Stimulated activated naive CD4-positive, alpha-beta T cell treated with Interleukin-2 at 50 U/mL for 16 hours (primary cell): ENCODE data around the gene CCM2L.

Experiments used
- DNase-seq: peaks from one replicate; lab custom pipeline; 2025; lab: John Stamatoyannopoulos, UW

The CCM2L gene

DNA sequence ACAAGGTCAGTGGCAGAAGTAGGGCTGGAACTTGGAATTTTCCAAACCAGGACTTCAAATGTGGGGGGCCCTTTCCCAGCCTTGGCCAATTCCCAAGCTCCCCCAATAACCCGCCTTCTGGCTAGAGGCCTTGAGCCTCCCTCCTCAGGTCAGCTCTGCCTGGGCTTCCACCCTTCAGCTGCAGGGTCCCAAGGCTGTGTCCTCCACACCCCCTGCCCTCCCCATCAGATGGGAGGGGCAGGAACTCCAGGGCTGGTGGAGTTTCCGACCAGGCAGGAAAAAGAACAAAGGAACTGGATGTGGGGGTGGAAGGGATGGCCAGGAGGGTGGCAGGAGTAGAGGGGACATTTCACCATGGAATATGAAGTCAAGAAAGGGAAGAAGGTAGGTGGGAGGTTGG lies at the start of gene CCM2L:
CCM2L (plus strand) TSS at position 338 of the 400 bp plus-strand sequence; CDS start at position 355, 17 bp downstream.
- DNase-seq = no peak

DNA sequence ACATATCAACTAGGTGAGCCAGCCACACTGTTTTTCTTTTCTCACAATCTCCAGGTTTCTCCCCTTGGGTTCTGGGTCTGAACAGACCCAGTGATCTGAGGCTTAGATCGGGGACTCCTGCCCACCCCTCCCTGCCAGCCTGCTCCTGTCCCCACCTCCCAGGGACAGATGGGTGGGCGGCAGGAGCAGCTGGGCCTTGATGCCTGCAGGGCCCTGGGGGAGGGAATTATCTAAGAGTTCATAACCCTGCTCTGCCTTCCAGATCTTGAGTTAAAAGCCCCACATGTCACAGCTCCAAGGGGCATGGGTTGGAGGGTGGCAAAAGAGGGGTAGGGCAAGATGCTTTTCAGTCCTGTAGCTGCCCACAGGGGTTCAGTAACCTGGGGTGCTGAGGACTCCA lies 47.5 kb upstream of the CCM2L start:
- DNase-seq = no peak

DNA sequence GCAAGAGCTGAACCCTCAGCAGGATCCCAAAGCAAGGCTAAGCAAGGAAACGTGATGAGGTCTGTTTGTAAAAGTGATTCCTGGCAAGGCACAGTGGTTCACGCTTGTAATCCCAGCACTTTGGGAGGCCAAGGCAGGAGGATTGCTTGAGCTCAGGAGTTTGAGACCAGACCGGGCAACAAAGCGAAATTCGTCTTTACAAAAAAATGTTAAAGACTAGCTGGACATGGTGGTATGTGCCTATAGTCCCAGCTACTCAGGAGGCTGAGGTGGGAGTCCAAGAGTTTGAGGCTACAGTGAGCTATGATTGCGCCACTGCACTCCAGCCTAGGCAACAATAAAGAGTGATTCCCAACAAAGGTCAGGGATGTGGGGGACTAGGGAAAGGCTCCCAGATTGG lies 46.3 kb upstream of the CCM2L start:
- DNase-seq = no peak

DNA sequence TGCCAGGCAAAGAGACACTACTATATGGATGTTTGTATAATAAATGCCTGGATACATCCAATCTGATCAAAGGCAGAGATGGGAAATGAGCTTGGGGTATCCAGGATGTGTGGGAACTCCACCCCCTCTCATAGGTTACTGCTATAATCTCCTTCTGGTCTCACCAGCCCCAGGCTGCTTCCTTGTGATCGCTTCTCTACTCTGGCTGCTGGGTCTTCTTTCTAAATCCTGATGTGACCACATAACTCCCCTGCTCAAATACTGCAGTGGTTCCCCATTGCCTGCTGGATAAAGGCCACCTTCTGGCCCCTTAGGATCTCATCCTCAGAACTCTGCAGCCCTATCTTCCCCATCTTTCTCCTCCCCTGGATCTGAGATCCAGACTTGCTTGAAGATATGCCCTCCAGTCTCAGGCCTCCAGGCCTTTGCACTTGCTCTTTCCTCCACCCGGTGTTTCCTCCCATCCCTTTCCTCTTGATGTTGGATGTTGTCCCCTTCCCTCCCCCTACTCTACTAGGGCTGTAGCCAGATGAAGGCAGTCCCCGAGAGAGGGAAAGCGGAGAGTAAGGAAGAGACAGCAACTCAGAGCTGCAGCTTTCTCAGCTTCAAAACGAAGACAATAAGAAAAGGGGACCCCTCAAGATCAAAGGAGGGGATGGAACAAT lies 43.1 kb upstream of the CCM2L start:
- DNase-seq = no peak

DNA sequence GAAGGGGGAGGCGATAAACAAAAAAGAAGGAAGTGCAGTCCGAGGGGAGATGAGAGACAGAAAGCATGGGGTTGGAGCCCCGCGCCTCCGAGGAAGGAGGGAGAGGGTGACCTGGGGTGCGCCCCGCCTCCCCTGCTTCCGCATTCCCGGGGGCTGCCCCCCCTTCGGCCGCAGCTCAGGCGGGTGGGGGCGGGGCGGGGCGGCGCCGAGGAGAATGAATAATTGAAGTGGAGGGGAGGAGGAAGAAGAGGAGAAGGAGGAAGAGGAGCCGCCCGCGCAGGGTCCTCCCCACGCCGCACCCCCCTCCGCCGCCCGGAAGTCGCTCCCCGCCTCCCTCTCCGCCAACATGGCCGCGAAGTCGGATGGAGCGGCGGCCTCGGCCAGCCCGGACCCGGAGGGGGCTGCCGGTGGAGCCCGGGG lies 42.4 kb upstream of the CCM2L start, which contains the start of gene XKR7:
XKR7 (plus strand) TSS at position 322 of the 420 bp plus-strand sequence; CDS start at position 347, 25 bp downstream.
- DNase-seq = no peak

DNA sequence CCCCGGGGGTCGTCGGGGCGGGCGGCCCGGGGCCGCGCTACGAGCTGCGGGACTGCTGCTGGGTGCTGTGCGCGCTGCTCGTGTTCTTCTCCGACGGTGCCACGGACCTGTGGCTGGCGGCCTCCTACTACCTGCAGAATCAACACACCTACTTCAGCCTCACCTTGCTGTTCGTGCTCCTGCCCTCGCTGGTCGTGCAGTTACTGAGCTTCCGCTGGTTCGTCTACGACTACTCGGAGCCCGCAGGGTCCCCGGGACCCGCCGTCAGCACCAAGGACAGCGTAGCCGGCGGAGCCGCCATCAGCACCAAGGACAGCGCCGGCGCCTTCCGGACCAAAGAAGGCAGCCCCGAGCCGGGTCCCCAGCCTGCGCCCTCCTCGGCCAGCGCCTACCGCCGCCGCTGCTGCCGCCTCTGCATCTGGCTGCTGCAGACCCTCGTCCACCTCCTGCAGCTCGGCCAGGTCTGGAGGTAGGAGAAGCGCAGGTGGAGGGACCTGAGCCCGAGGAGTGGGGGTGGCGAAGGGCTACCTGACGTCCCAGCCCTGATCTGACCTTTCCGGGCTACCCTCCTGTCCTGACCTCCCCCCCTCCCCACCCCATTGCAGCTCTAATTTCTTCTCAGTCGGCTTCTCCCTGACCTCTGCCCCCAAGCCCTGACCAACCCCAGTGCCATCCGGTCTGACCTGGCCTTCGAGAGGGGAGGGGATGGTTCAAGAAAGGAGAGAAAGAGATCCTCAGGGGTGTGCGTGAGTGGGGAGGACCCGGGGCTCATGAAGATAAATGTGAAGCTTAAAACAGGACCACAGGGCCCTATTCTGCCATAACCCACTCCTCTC lies 41.7 kb upstream of the CCM2L start:
- DNase-seq = peak; percentile 61

DNA sequence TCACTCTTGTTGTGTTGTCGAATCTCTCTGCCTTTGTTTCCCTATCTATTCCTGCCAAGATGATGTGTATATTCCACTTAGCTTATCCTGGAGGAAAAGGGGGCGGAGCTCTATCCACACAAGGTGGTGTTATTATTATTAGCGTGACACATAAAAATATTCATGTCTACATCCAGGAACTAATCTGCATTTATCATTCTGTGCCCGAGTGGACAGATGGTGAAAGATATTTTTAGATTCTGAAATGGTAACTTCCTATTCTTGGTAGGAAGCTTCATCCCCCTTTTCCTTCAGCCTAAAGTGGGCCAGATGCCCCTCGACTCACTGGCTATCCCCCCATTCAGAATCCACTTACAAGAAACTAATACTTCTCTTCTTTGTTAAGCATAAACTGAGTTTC lies 40.2 kb upstream of the CCM2L start:
- DNase-seq = no peak

DNA sequence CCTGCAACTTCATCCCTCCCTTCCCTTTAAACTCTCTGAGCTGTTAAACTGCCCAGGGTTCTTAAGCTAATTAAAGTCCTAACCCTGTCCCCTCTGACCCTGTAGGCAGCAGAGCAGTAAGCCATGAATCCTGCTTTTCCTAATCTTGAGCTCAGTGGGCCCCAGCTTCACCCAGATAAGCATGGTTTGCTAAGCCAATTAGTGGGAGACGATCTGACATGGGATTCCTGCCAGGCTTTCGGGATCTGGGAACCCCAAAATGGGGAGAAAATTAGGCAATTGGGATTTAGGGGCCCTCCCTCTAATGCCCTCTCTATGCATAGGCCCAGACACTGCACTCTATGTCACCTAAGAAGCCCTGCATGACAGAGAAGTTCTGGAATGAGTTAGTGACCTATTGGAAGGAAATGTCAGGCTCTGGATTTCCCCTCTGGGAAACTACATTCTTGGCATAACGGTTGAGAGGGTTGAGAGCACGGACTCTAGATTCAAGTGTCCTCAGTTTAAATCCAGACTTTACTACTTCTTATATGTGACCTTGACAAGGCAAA lies 37.7 kb upstream of the CCM2L start:
- DNase-seq = no peak

DNA sequence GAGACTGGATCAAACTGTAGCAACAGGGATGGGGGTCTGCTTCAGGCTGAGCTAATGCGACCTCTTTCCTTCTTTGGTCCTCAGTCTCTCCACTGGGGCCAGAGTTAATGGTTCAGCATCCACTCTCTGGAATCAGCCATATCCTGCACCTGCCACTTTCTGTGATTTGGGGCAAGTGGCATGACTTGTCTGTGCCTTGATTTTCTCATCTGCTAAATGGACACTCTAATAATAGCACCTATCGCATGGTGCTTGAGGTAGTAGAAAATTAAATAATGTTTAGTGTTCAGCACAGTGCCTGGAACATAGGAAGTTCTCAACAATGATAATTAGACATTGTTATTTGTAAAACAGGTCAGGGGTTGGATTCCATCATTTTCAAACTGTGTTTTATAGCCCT lies 35.9 kb upstream of the CCM2L start:
- DNase-seq = no peak

DNA sequence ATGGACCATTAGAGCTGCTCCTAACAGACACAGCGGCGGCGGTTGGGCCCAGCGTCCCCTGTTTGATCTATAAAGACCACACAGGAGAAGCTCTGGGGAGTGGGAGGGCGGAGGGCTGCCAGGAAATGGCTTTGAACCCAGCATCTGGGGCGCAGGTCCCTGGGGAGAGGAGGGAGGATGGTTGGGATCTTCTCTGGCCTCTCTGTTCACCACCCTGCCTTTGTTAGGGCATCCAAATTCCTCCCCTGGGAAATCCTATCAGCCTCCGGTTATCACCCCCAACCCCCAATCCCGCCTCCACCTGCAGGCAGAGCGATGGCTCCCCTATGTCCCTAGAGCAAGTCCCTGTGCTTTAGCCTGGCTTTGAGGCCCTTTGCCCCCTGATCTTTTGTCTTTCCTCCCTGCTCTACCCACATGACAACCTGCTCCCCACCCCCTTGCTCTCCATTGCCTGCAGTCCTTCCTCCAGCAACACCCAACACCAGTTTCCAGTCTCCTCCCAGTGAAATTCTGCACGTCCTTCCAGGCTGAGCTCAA lies 35.2 kb upstream of the CCM2L start:
- DNase-seq = no peak

DNA sequence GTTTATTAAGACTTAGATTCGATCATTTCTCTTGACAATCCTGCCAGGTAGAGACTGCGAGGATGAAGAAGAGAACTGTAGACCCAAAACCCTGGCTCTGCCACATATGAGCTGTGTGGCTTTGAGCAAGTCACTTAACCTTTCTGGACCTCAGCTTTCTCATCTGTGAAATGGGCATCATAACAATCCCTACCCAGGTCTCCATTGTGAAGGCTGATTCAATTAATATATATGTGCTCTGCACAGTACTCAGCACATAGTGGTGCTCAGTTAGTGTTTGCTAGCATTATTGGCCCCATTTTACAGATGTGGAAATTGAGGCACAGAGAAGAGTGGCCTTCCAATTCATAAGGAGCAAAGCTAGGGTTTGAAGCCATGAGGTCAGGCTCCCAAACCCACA lies 34.4 kb upstream of the CCM2L start:
- no peak for DNase-seq

DNA sequence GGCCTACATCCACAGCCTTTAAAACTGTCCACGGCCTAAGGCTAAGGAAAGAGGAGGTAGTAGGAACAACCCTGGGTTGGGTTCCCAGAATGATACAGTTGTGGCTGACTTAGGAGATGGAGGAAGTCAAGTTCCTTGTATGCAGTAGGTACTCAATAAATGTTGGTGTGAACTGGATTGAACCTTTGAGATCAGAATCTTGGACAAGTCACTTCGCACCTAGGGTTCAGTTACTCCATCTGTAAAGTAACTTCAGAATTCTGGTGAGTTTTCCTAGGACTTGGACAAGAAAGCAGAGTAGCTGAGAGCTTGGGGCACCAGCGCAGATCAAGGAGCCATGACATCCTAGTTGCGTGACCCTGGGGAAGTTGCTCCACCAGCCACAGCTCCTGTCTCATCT lies 33.2 kb upstream of the CCM2L start:
- DNase-seq = no peak

DNA sequence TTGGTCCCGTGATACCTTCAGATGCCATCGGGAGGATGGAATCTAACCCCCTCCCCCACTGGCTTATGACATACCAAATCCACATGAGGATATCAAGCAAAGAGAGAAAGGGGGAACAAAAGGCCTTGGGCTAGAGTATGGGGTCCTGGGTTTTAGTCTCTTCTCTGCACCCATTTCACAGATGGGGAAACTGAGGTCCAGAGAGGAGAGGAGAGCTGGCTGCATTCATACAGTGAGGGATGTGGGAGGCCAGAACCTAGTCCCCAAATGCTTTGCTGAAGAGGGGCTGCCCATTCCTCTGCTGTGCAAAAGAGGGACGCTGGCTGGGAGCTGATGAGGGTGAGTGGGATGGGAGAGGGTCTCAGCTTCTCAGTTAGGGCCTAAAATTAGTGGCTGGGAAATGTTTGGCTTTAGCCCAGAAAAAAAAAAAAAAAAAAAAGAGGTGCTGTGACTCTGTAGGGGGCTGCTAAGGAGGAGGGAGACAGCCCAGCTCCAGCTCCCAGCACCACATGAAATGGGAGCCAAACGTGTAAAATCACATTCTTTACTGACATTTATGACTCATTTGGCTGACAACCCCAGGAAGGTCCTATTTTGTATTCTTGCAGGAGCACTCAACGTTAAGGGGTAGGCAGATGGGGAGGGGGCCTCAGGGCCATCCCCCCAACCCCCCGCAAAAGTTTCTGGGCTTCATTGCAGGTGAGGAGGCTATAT lies 30.4 kb upstream of the CCM2L start:
- DNase-seq = no peak

DNA sequence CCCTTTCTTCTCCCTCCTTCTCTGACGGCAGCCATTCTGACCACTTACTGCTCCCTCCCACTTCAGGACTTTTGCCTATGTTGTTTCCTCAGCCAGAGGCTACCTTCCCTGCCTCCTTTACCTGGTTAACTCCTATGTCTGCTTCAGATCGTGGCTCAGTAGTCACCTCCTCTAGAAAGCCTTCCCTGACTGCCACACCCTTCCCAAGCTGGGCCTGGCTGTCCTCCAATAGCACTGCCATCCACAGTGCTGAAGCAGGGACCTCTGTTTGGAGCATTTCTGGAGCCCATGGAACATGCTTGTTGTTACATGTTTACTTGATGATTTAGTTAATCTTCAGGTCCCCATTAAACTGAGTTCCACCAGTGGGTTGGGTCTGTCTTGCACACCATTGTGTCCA lies 28.5 kb upstream of the CCM2L start:
- DNase-seq = no peak

DNA sequence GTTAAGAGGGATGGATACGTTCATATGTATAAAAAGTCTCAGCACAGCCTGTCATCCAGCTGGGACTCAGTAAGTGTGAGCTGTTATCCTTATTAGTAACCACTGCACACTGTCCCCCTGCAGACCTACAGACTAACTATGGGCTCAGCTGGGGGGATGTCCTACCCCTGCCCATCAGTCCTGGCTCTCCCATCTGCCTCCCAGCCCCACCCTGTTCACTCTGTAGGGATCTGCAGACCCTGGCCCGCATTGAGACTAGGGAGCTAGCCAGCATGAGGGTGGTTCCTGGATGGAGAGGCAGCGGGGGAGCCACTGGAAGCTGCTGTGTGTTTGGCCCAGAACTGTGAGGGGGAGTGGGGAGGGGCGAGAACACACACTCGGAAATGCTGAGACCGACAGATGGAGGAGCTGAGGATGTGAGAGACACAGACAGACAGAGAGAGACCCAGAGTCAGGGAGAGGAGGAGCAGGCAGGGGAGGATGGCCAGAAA lies 25.2 kb upstream of the CCM2L start:
- no peak for DNase-seq

DNA sequence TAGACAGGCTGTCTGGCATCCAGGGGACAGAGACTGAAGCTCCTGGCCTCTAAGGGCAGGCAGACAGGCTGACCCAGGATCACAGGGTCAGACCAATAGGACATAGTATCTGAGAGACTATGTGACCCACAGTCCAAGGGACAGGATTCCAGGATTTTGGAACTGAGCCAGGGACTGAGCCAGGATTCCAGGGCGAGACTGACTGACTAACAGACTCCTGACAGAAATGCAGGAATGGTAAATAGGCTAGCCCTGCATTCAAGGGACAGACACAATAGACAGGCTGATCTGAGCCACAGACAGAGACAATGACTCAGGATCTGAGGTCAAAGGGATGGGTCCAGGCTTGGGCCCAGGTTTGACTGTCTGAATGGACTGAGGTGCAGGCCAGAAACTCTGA lies 22.5 kb upstream of the CCM2L start:
- DNase-seq = no peak

DNA sequence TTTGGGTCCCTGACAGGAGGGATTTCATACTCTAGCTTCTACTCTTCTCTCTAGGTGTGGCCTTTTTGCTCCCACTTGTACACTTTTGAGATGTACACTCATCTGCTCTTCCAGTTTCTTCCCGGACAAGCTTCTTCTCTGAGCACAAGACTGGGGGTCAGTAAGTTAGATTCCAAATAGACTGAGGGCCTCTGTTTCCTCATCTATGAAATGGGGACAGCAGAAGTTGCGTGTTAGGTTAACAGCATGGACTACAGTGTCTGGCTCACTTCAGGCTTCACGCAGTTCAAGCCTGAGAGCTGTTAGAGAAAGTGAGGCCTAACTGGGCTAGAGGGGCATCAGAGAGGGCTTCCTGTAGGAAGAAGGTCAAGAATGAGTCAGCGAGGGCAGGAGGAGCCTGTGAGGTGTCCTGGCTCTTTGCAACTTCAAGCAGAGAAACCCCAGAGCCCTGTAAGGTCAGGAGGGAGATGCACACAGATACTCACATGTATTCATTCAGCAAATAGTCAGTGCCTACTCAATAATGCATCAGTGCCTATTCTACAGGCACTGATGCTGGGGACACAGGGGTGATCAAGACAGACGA lies 21.7 kb upstream of the CCM2L start:
- DNase-seq = no peak

DNA sequence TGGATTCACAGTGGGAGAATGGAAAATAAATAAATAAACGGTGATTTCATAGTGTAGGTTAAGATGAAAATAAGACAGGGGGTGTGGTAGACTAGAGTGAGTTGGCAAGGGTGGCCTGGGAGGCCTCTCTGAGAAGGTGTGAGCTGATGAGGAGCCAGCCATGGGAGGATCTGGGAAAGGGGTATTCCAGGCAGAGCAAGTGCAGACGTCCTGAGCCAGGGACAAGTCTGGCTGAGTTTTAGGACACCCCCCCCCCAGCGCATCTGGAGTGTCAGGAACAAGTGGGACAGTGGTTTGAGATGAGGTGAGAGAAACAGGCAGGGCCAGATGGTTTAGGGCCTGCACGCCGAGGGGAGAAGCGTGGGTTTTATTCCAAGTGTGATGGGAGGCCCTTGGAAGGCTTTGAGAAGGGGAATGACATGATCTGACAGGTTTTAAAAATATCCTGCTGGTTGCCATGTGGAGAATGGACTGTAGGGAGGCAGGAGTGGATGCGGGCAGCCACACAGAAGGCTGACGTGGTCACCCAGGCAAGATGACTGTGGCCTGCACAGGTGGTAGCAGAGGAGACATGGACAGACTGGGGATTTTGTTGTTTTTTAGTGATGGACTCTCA lies 21.1 kb upstream of the CCM2L start:
- DNase-seq = no peak

DNA sequence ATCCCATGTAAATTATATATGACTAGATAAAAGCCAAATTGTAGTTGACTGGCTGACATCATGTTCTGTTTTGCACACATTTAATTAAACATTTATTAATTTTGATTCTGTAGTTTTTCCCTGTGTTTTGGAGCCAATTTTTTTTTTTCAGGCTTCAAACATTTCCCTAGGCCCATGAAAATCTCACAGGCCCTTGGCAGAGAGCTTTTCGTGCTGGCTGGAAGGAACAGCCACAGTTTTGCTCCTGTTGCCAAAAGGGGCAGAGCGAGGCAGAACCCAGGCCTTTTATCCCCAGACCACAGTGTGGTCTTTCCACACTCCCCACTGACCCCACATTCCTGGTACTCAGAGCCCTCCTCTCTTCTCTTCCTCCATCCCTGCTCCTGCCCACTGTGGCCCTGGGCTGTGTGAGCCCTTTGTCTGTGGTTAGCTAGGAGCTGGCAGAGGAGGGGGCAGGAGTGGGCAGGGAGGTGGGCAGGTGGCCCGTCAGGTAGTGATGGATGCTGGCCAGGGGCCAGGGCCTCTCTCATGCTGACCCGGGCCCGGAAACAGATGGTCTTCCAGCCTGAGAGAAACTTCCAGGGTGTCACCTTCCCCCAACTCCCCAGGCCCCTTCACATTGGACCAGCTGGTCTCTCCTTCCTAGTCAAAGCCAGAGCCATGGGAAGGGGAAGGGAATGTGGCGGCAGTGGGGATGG lies 19.4 kb upstream of the CCM2L start:
- DNase-seq = no peak

DNA sequence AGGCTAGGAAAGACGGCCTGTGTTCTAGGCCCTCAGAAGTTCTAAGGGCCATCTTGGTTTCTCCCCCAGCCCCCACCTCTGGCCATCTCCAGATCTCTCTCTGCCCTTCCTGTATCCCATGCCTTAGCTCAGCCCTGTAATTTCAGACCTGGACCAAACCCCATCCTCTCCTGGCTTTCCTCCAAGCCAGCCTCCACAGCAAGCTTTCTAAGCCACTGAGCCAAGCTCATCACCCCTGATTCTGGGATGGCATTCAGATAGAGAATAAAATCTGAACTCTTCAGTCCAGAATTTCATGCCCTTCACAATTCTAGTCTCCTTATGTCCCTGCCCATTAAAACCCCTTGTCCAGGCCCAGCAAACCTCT lies 18.9 kb upstream of the CCM2L start:
- no peak for DNase-seq

DNA sequence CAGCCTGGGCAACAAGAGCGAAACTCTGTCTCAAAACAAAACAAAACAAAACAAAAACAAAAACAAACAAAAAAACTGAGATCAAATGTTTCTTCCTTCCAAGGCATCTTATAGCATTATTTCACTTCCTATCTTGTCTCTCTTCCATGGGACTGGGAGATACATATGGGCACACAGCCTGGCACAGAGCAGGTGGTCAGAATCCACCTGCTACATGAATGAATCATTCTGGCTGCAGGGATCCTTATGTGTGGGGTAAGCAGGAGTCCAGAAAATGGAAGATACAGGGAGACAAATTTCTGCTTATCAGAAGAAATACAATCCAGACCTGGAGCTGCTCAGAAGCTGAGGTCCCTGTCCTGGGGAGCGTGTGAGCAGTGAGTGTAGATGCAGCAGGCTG lies 18.2 kb upstream of the CCM2L start:
- no peak for DNase-seq
